ENCODE measurements around the gene ZNF491. TPM values are rescaled to one million over a fixed set of nuclear protein-coding genes. Genes with fewer than 3 reads are reported as not detected.

ZNF491 gene
- total and polyA plus RNA-seq, 2 of the 8 experiments (the other 6 are each of a cell fraction or from before 2014, with no cell fraction given) = 0.18 to 0.78 TPM

DNA sequence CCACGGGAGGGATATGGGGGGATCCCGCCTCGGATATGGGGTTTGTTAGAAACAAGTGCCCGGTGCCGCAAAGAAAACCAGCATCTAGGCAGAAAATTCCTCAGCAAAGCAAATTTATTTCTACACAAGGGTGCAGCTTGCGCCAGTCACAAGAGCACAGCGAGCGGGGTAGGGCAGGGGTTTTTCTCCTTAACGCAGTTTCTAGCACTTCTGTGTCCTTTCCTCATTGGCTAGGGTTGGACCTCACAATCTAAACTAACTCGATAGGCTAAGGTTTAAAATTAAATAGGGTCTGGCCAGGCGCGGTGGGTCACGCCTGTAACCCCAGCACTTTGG, 16.3 kb downstream of the ZNF491 start:
- peak overlapping the region; percentile 68 to 77 for H3K4me2 ChIP-seq (ENCODE audit: insufficient read depth in 1 of 2, low read depth in 2 of 2, low read length in 2 of 2)
- H3K79me1 ChIP-seq (ENCODE audit: low read depth, low read length) = no peaks in the 10 kb centered on the region
- H3K27ac ChIP-seq (ENCODE audit: low read depth, low read length) = no peak overlapping the region
- H2AFZ ChIP-seq (ENCODE audit: low read length) = 0 out of 2 replicates have a peak overlapping the region, but pooled peaks have one; percentile 95
- FAIRE-seq = no peak
- H3K36me3 ChIP-seq (ENCODE audit: control insufficient read depth in 2 of 4, insufficient read depth in 4 of 4, low read length in 3 of 4) = no peaks in the 10 kb centered on the region
- H4K20me1 ChIP-seq (replicated peaks in 1 of 2; ENCODE audit: control insufficient read depth in 1 of 2, insufficient read depth in 2 of 2, low read length in 2 of 2) = no peaks in the 10 kb centered on the region
- no peak overlapping the region for H2BK20ac ChIP-seq (ENCODE audit: low read length)
- H3K9me3 ChIP-seq (ENCODE audit: insufficient read depth in 2 of 2, low read depth in 1 of 2, low read length in 1 of 2) = peaks cover 0 to 4% of the 10 kb centered on the region in 2 experiments; a peak in 1 of 4 replicates
- no peak overlapping the region for H2BK5ac ChIP-seq (ENCODE audit: low read depth, low read length)
- no peak overlapping the region for H3K18ac ChIP-seq (ENCODE audit: extremely low read depth, low read length)
- ChIA-PET CTCF (ENCODE audit: partially characterized antibody) (interaction anchor here (0.5 to 6.3 kb wide), 7 partner anchors 15 to 946 kb away, joined by 3 to 59 read pairs (median 5); partner anchors contain the start of gene ZNF491), POLR2A (ENCODE audit: partially characterized antibody) (interaction anchor here (0.5 to 1.4 kb wide), 3 partner anchors 16 to 329 kb away, joined by 3 to 5 read pairs (median 3); partner anchors contain the start of gene ZNF491)
- 54% methylated on average over 13 of the region's 13 CpGs; no CpG with 5 or more reads in 1 of the 2 experiments for WGBS, 2 experiments (ENCODE audit: extremely low coverage in 1 of 2, insufficient coverage in 1 of 2, insufficient read length in 1 of 2, insufficient replicate concordance in 2 of 2, low coverage in 1 of 2, low lambda C conversion rate in 2 of 2, missing lambda C conversion rate in 1 of 2)
- no peak overlapping the region for H2BK15ac ChIP-seq (ENCODE audit: low read length)
- H3K9ac ChIP-seq (replicated peaks in 1 of 4; ENCODE audit: extremely low read depth in 1 of 4, low read depth in 3 of 4, low read length in 3 of 4) = peak overlapping the region in 2 of 4 experiments; percentile 13 to 38; a peak in 3 of 7 replicates
- H2AK5ac ChIP-seq (ENCODE audit: low read depth, low read length) = no peak overlapping the region
- H2BK12ac ChIP-seq (ENCODE audit: low read depth, low read length) = no peak overlapping the region
- no peak overlapping the region for H4K5ac ChIP-seq (ENCODE audit: insufficient read length, low read depth, low read length)
- peak overlapping the region; percentile 54 to 82 (median 76) for H3K4me3 ChIP-seq (ENCODE audit: extremely low read depth in 1 of 4, insufficient read depth in 2 of 4, low read depth in 3 of 4, low read length in 4 of 4)
- H3K27me3 ChIP-seq (replicated peaks in 1 of 4; ENCODE audit: control insufficient read depth in 3 of 4, extremely low read depth in 1 of 4, insufficient read depth in 3 of 4, low read length in 3 of 4) = peaks cover 0 to 17% (median 5%) of the 10 kb centered on the region in 4 experiments; a peak in 5 of 7 replicates
- no peak overlapping the region for H3K14ac ChIP-seq (ENCODE audit: insufficient read length)
- peak in 1 of 2 experiments; percentile 42 for DNase-seq (ENCODE audit: low read depth in 1 of 2, low spot score in 2 of 2)
- no peak overlapping the region for H4K91ac ChIP-seq (replicated peaks; ENCODE audit: insufficient read length, low read length)
- H3K56ac ChIP-seq (replicated peaks; ENCODE audit: insufficient read length, low read depth, low read length) = no peak overlapping the region
- H2BK120ac ChIP-seq (replicated peaks; ENCODE audit: low read depth, low read length) = no peak overlapping the region
- H3K79me2 ChIP-seq (ENCODE audit: control insufficient read depth in 1 of 2, insufficient read depth in 2 of 2, low read length in 2 of 2) = no peaks in the 10 kb centered on the region
- no peak overlapping the region for H3K23ac ChIP-seq (ENCODE audit: insufficient read length)
- H4K8ac ChIP-seq (ENCODE audit: extremely low read depth, insufficient read depth, low read length) = peak overlapping the region; percentile 45; the same call in 1 of the 2 replicates
- peaks cover 0 to 5% (median 2%) of the 10 kb centered on the region in 4 experiments; a peak in 3 of 7 replicates for H3K4me1 ChIP-seq (replicated peaks in 1 of 4; ENCODE audit: control insufficient read depth in 3 of 4, insufficient read depth in 4 of 4, low read length in 3 of 4)
- H3K4ac ChIP-seq (replicated peaks; ENCODE audit: insufficient read length, low read depth, low read length) = no peak overlapping the region
- H3K23me2 ChIP-seq (ENCODE audit: low read depth, low read length) = peaks cover 2% of the 10 kb centered on the region; the same call in 1 of the 2 replicates
- TF ChIP-seq TCF12 (IDR thresholded peaks at IDR 0.05; ENCODE audit: low read depth, low read length) = no peak
- no peak for TF ChIP-seq KDM4A (IDR thresholded peaks at IDR 0.05; ENCODE audit: low read depth, low read length, severe bottlenecking)
- TF ChIP-seq ASH2L (IDR thresholded peaks at IDR 0.05; ENCODE audit: low read length) = no peak
- TF ChIP-seq GABPA (IDR thresholded peaks at IDR 0.05; ENCODE audit: borderline replicate concordance, insufficient read depth, low read length) = no peak
- TF ChIP-seq JUN (IDR thresholded peaks at IDR 0.05; ENCODE audit: low read depth, low read length) = no peak
- no peak for TF ChIP-seq CBX8 (IDR thresholded peaks at IDR 0.05; ENCODE audit: borderline replicate concordance, low read depth, low read length)
- no peak for TF ChIP-seq SIX5 (IDR thresholded peaks at IDR 0.05; ENCODE audit: low read depth, low read length)

All from H1 (cell line).